Lower leg skin (tissue), 3 donors: ENCODE data around the gene CD1B.

Experiments used
- CTCF ChIP-seq, 3 donors: fragments of 450-650 bp; IDR thresholded peaks; one replicate each; pipeline ENCODE4 v1.5.1; 2016; ENCODE audit warnings: antibody characterized with exemption in 3 of 3, mild to moderate bottlenecking in 3 of 3, moderate library complexity in 2 of 3
- POLR2A ChIP-seq, 2 donors: fragments of 450-650 bp; IDR thresholded peaks; one replicate each; pipeline ENCODE4 v1.6.1; 2016 to 2017; ENCODE audit warnings: antibody characterized with exemption in 2 of 2, mild to moderate bottlenecking in 1 of 2, moderate library complexity in 1 of 2

- no peak for TF ChIP-seq CTCF (IDR thresholded peaks at IDR 0.05)
- TF ChIP-seq POLR2A (IDR thresholded peaks at IDR 0.05), result no peak
These were observed 783 bp downstream of the CD1B start for GRCh38 chr1:158330391-158331105.
